Naive thymus-derived CD4-positive, alpha-beta T cell (primary cell): Measurements from ENCODE around the gene ZNF613. TPM values are rescaled to one million over a fixed set of nuclear protein-coding genes. Genes with fewer than 3 reads are reported as not detected.
"Not testable (repeated sequence)": the region's sequence is repeated elsewhere in the genome, so short reads cannot be mapped to it uniquely, and the experiment has no call there.

Experiments used
- ATAC-seq: fragments of 150-1000 bp; cut with Tn5 transposase; 2 replicates; pipeline ENCODE4 v1.10.0; 2021; ENCODE audit warnings: mild to moderate bottlenecking, moderate library complexity
- CTCF ChIA-PET: fragments of 350-600 bp; sonication (Branson Sonifier 250); formaldehyde crosslinking; loops from one replicate; lab custom pipeline; 2021; ENCODE audit warnings: antibody characterized with exemption; lab: Charles Lee
- POLR2A ChIA-PET: fragments of 350-600 bp; sonication (Branson Sonifier 250); formaldehyde crosslinking; loops from one replicate; lab custom pipeline; 2021; ENCODE audit warnings: antibody characterized with exemption, inconsistent platforms; lab: Charles Lee
- DNase-seq, 9 donors: peaks; one replicate each; pipeline versions ENCODE4 v3.0.0 to v3.0.0-alpha.2; 2020 to 2022; ENCODE audit warnings: mixed read lengths in 1 of 9
- H3K27ac ChIP-seq: one replicate; pipeline ENCODE4 v1.7.0; 2013; ENCODE audit warnings: mild to moderate bottlenecking, low read depth, low read length, moderate library complexity
- H3K27me3 ChIP-seq, 2 donors: one replicate each; pipeline ENCODE4 v1.7.0; 2013; ENCODE audit warnings: low read length in 2 of 2, mild to moderate bottlenecking in 2 of 2, moderate library complexity in 2 of 2; ENCODE audit not compliant: control insufficient read depth in 2 of 2, insufficient read depth in 2 of 2
- H3K36me3 ChIP-seq, 3 experiments: 1 replicate in 2 of 3; 2 replicates in 1 of 3; pipeline ENCODE4 v1.7.0; 2013; ENCODE audit warnings: low read length in 3 of 3, mild to moderate bottlenecking in 3 of 3, moderate library complexity in 1 of 3; ENCODE audit not compliant: insufficient read depth in 3 of 3, control insufficient read depth in 2 of 3
- H3K4me1 ChIP-seq, 2 donors: one replicate each; pipeline ENCODE4 v1.7.0; 2013; ENCODE audit warnings: low read length in 2 of 2, mild to moderate bottlenecking in 2 of 2, moderate library complexity in 1 of 2; ENCODE audit not compliant: control insufficient read depth in 2 of 2, insufficient read depth in 2 of 2
- H3K4me3 ChIP-seq: 2 replicates; pipeline ENCODE4 v1.7.0; 2013; ENCODE audit warnings: mild to moderate bottlenecking, low read length
- H3K9me3 ChIP-seq, 3 experiments: 1 replicate in 2 of 3; 2 replicates in 1 of 3; pipeline ENCODE4 v1.7.0; 2013; ENCODE audit warnings: low read length in 3 of 3; ENCODE audit not compliant: control insufficient read depth in 2 of 3
- H3K27ac Mint-ChIP-seq, 9 donors: one replicate each; pipeline ENCODE4 v1.8.0; 2020 to 2022; ENCODE audit warnings: mixed read lengths in 9 of 9, mild to moderate bottlenecking in 8 of 9, moderate library complexity in 5 of 9, inconsistent platforms in 2 of 9
- H3K27me3 Mint-ChIP-seq, 5 donors: one replicate each; pipeline ENCODE4 v1.8.0; 2021 to 2022; ENCODE audit warnings: mixed read lengths in 5 of 5, mild to moderate bottlenecking in 1 of 5
- H3K36me3 Mint-ChIP-seq, 5 donors: one replicate each; pipeline ENCODE4 v1.8.0; 2020 to 2022; ENCODE audit warnings: mixed read lengths in 5 of 5, mild to moderate bottlenecking in 3 of 5, inconsistent platforms in 1 of 5
- H3K4me1 Mint-ChIP-seq, 7 donors: one replicate each; pipeline ENCODE4 v1.8.0; 2020 to 2022; ENCODE audit warnings: mixed read lengths in 7 of 7, mild to moderate bottlenecking in 3 of 7, inconsistent platforms in 1 of 7
- H3K4me3 Mint-ChIP-seq, 10 donors: one replicate each; pipeline ENCODE4 v1.8.0; 2020 to 2022; ENCODE audit warnings: mild to moderate bottlenecking in 10 of 10, mixed read lengths in 10 of 10, moderate library complexity in 6 of 10, inconsistent platforms in 2 of 10
- H3K9me3 Mint-ChIP-seq, 11 donors: one replicate each; pipeline ENCODE4 v1.8.0; 2020 to 2022; ENCODE audit warnings: mixed read lengths in 11 of 11, mild to moderate bottlenecking in 4 of 11, inconsistent platforms in 1 of 11, moderate library complexity in 1 of 11
- intact Hi-C, 2 donors: fragments of 100-400 bp; cut with micrococcal nuclease; formaldehyde crosslinking; loops; one replicate each; pipeline ENCODE4 v1.15.1; 2023
- polyA plus RNA-seq, 2 donors: library from polyadenylated mRNA; unstranded; fragments of 300-500 nt; fragmentation: Illumina TruSeq; gene quantifications; one replicate each; pipeline ENCODE4 v1.2.3, GENCODE V29; 2021
- total RNA-seq, 6 experiments: library from RNA in 5 of 6; stranded (reverse) in 5 of 6; gene quantifications; 1 replicate in 5 of 6; 2 replicates in 1 of 6; pipeline ENCODE4 v1.2.3 and lab custom pipeline; 2021 to 2026

The ZNF613 gene
- total and polyA plus RNA-seq, 7 experiments from 2014 or later: 1.5 to 9.6 (median 5.2) TPM

- ATAC-seq, H3K27ac ChIP-seq, DNase-seq, H3K4me3 ChIP-seq, H3K4me1 ChIP-seq, POLR2A ChIA-PET, H3K27me3 ChIP-seq, H3K27ac Mint-ChIP-seq, CTCF ChIA-PET: not testable (repeated sequence)
- Mint-ChIP-seq H3K36me3 (peaks cover 42 to 61% (median 44%) of the 10 kb centered on the region in 5 donors), H3K27me3 (peaks cover 0 to 35% (median 22%) of the 10 kb centered on the region in 5 donors), H3K4me3 (peak overlapping the region in 3 of 10 donors; percentile 6 to 98 (median 76)), H3K9me3 (peaks cover 11 to 98% (median 69%) of the 10 kb centered on the region in 11 donors), H3K4me1 (peaks cover 8 to 33% (median 28%) of the 10 kb centered on the region in 7 donors)
- peaks cover 0 to 54% (median 10%) of the 10 kb centered on the region in 3 experiments for H3K9me3 ChIP-seq
- peaks cover 0 to 19% (median 6%) of the 10 kb centered on the region in 3 experiments for H3K36me3 ChIP-seq
- intact Hi-C loops: loop anchor here (1.0 to 10.0 kb wide), 8 partner anchors 22 to 364 kb away; partner anchors contain the start of genes ZNF613 (in 2 of the 2), ZNF615 (in 2 of the 2), ZNF350 (in 1 of the 2) and ZNF614 (in 1 of the 2)
Measured at GRCh38 chr19:51905639-51906038, 21.6 kb upstream of the ZNF613 start.

- H3K4me1 ChIP-seq, ATAC-seq, CTCF ChIA-PET, H3K4me3 ChIP-seq, H3K27ac ChIP-seq, H3K27me3 ChIP-seq, POLR2A ChIA-PET, DNase-seq, H3K27ac Mint-ChIP-seq: not testable (repeated sequence)
- Mint-ChIP-seq H3K27me3 (peaks cover 0 to 35% (median 22%) of the 10 kb centered on the region in 5 donors), H3K4me3 (peak overlapping the region in 3 of 10 donors; percentile 12 to 76 (median 61)), H3K9me3 (peaks cover 11 to 98% (median 70%) of the 10 kb centered on the region in 11 donors), H3K36me3 (peaks cover 39 to 56% (median 42%) of the 10 kb centered on the region in 5 donors), H3K4me1 (peaks cover 8 to 33% (median 25%) of the 10 kb centered on the region in 7 donors)
- H3K36me3 ChIP-seq: peaks cover 0 to 14% (median under 1%) of the 10 kb centered on the region in 3 experiments
- intact Hi-C loops: loop anchor here in 1 of 2 donors (10.0 kb wide), 1 partner anchor 269 kb away; the partner anchor contains the start of gene ZNF836
- peaks cover 0 to 50% (median 10%) of the 10 kb centered on the region in 3 experiments for H3K9me3 ChIP-seq
Measured at GRCh38 chr19:51906108-51906507, 21.2 kb upstream of the ZNF613 start.

DNA sequence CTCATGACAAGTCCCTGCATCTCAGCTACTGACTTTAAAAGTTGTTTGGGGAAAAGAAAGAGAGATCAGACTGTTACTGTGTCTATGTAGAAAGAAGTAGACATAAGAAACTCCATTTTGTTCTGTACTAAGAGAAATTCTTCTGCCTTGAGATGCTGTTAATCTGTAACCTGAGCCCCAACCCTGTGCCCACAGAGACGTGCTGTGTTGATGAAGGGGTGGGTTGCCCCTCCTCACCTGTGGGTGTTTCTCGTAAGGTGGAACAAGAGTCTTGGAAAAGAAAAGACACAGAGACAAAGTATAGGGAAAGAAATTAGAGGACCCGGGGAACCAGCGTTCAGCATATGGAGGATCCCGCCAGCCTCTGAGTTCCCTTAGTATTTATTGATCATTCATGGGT is 19.3 kb upstream of the ZNF613 start:
- DNase-seq, CTCF ChIA-PET, H3K27ac Mint-ChIP-seq, H3K4me3 Mint-ChIP-seq, ATAC-seq, H3K27ac ChIP-seq, H3K4me1 ChIP-seq, POLR2A ChIA-PET, H3K27me3 ChIP-seq, H3K36me3 ChIP-seq, H3K4me3 ChIP-seq: not testable (repeated sequence)
- Mint-ChIP-seq H3K36me3 (peaks cover 23 to 46% (median 35%) of the 10 kb centered on the region in 5 donors), H3K27me3 (peaks cover 0 to 35% (median 22%) of the 10 kb centered on the region in 5 donors), H3K9me3 (peaks cover 7 to 96% (median 72%) of the 10 kb centered on the region in 11 donors), H3K4me1 (peaks cover 8 to 22% (median 19%) of the 10 kb centered on the region in 7 donors)
- H3K9me3 ChIP-seq: peaks cover 0 to 32% (median 4%) of the 10 kb centered on the region in 3 experiments
- intact Hi-C loops: loop anchor here in 1 of 2 donors (10.0 kb wide), 1 partner anchor 267 kb away; the partner anchor contains the start of gene ZNF836

DNA sequence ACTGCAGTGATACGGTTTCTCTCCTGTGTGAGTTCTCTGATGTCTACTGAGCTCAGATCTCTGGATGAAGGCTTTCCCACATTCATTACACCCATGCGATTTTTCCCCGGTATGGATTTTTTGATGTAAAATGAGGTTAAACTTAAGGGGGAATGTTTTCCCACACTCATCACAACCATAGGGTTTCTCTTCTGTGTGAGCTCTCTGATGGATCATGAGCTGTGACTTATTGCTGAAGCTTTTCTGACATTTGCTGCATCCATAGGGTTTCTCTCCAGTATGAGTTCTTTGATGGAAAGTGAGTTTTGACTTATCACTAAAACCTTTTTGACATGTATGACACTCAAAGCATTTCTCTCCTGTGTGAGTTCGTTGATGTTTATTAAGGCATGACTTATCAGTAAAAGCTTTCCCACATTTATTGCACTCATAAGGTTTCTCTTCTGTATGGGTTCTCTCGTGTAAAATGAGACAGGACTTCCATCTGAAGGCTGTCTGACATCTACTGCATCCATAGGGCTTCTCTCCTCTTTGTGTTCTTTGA is 11.9 kb upstream of the ZNF613 start:
- peaks cover 5 to 35% (median 14%) of the 10 kb centered on the region in 5 donors for H3K36me3 Mint-ChIP-seq
- H3K4me3 Mint-ChIP-seq: no peak overlapping the region
- no peak for DNase-seq
- H3K36me3 ChIP-seq: no peaks in the 10 kb centered on the region
- ChIA-PET CTCF (no interaction called here), POLR2A (interaction anchor here (0.5 to 0.6 kb wide), 2 partner anchors 11 to 1215 kb away, joined by 3 to 8 read pairs; no protein-coding TSS in a partner anchor)
- no peak overlapping the region for H3K4me3 ChIP-seq
- no peak for ATAC-seq
- H3K9me3 Mint-ChIP-seq: peaks cover 18 to 97% (median 57%) of the 10 kb centered on the region in 11 donors
- no peaks in the 10 kb centered on the region for H3K27me3 ChIP-seq
- H3K4me1 Mint-ChIP-seq: no peaks in the 10 kb centered on the region
- no peak overlapping the region for H3K27ac ChIP-seq
- intact Hi-C loops: no loop called here
- H3K9me3 ChIP-seq: peaks cover 18 to 62% (median 24%) of the 10 kb centered on the region in 3 experiments
- H3K27me3 Mint-ChIP-seq: peaks cover 0 to 3% (median 0%) of the 10 kb centered on the region in 5 donors
- H3K4me1 ChIP-seq: no peaks in the 10 kb centered on the region
- no peak overlapping the region for H3K27ac Mint-ChIP-seq

DNA sequence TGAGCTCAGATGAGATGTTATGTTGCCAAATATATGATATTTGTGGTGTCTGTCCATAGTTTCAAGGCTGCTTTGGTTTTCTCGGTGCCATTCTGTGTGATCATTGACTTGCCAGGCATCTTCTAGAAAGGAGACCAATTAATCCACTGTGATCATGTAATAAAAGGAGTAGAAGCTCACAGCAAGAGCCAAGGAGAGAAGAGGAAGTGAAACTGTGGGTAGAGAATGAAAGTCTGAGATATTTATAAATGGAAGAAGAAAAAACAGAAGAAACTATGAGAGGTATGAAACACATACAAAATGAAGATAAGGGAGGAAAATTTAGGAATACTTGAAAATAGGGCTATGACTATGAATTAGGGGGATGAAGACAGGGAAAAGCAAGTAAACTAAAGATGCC is 11.1 kb upstream of the ZNF613 start:
- DNase-seq (no peak), ATAC-seq (no peak)
- peaks cover 0 to 3% (median 0%) of the 10 kb centered on the region in 5 donors for H3K27me3 Mint-ChIP-seq
- CTCF ChIA-PET: no interaction called here
- POLR2A ChIA-PET: no interaction called here
- H3K4me3 Mint-ChIP-seq: no peak overlapping the region
- no peak overlapping the region for H3K27ac ChIP-seq
- H3K36me3 ChIP-seq: no peaks in the 10 kb centered on the region
- no peaks in the 10 kb centered on the region for H3K4me1 Mint-ChIP-seq
- H3K27me3 ChIP-seq: no peaks in the 10 kb centered on the region
- no peaks in the 10 kb centered on the region for H3K4me1 ChIP-seq
- intact Hi-C loops: no loop called here
- H3K36me3 Mint-ChIP-seq: peaks cover 5 to 39% (median 14%) of the 10 kb centered on the region in 5 donors
- no peak overlapping the region for H3K4me3 ChIP-seq
- H3K27ac Mint-ChIP-seq: no peak overlapping the region
- peaks cover 19 to 70% (median 24%) of the 10 kb centered on the region in 3 experiments for H3K9me3 ChIP-seq
- peaks cover 18 to 97% (median 60%) of the 10 kb centered on the region in 11 donors for H3K9me3 Mint-ChIP-seq

GRCh38 chr19:51919606-51920005 is 7.7 kb upstream of the ZNF613 start:
- no peak overlapping the region for H3K4me3 ChIP-seq
- no peaks in the 10 kb centered on the region for H3K36me3 ChIP-seq
- DNase-seq: no peak
- H3K27ac ChIP-seq: no peak overlapping the region
- Mint-ChIP-seq H3K36me3 (peaks cover 6 to 32% (median 11%) of the 10 kb centered on the region in 5 donors), H3K4me3 (no peak overlapping the region), H3K27ac (no peak overlapping the region), H3K27me3 (peaks cover 0 to 3% (median 0%) of the 10 kb centered on the region in 5 donors), H3K9me3 (peaks cover 12 to 100% (median 71%) of the 10 kb centered on the region in 11 donors), H3K4me1 (no peaks in the 10 kb centered on the region)
- H3K9me3 ChIP-seq: peaks cover 14 to 82% (median 31%) of the 10 kb centered on the region in 3 experiments
- ATAC-seq: no peak
- intact Hi-C loops: loop anchor here in 1 of 2 donors (10.0 kb wide), 1 partner anchor 445 kb away; the partner anchor contains the start of gene ZNF880
- no peaks in the 10 kb centered on the region for H3K4me1 ChIP-seq
- H3K27me3 ChIP-seq: no peaks in the 10 kb centered on the region
- POLR2A ChIA-PET: no interaction called here
- CTCF ChIA-PET: no interaction called here
